ENCODE measurements around the gene TEX261. TPM values are rescaled to one million over a fixed set of nuclear protein-coding genes. Genes with fewer than 3 reads are reported as not detected.

Gene TEX261
- total and polyA plus RNA-seq, 7 experiments from 2014 or later, result 33.2 to 66.3 (median 44.4) TPM

GRCh38 chr2:70988726-70989648, 5.7 kb downstream of the TEX261 start:
- ATAC-seq, result no peak
- peak in 1 of 9 donors; percentile 18 for DNase-seq
- H3K4me3 ChIP-seq (ENCODE audit: low read length), result no peak overlapping the region
- H3K27ac Mint-ChIP-seq, result peak overlapping the region in 4 of 9 donors; percentile 8 to 84 (median 54)
- peaks cover 15 to 62% (median 27%) of the 10 kb centered on the region in 3 experiments for H3K36me3 ChIP-seq (ENCODE audit: control insufficient read depth in 2 of 3, insufficient read depth in 3 of 3, low read length in 3 of 3)
- POLR2A ChIA-PET, result interaction anchor here (1.0 kb wide), 1 partner anchor 11 kb away, joined by 3 read pairs; the partner anchor contains the start of gene ANKRD53
- H3K27me3 Mint-ChIP-seq, result no peaks in the 10 kb centered on the region
- no peaks in the 10 kb centered on the region for H3K27me3 ChIP-seq (ENCODE audit: control insufficient read depth in 2 of 2, insufficient read depth in 2 of 2, low read length in 2 of 2)
- H3K4me3 Mint-ChIP-seq, result no peak overlapping the region
- H3K4me1 ChIP-seq (ENCODE audit: control insufficient read depth in 2 of 2, insufficient read depth in 2 of 2, low read length in 2 of 2), result peaks cover 14% of the 10 kb centered on the region in 2 donors
- H3K9me3 Mint-ChIP-seq, result no peaks in the 10 kb centered on the region
- CTCF ChIA-PET, result interaction anchor here (1.7 kb wide), 1 partner anchor 9 kb away, joined by 5 read pairs; no protein-coding TSS in a partner anchor
- H3K27ac ChIP-seq (ENCODE audit: low read depth, low read length), result no peak overlapping the region
- H3K36me3 Mint-ChIP-seq, result peaks cover 0 to 43% (median 11%) of the 10 kb centered on the region in 5 donors
- peaks cover 26 to 50% (median 45%) of the 10 kb centered on the region in 7 donors for H3K4me1 Mint-ChIP-seq
- no peaks in the 10 kb centered on the region for H3K9me3 ChIP-seq (ENCODE audit: control insufficient read depth in 2 of 3, low read length in 3 of 3)
- intact Hi-C loops (cut with micrococcal nuclease), result no loop called here

GRCh38 chr2:70988151-70988550, 6.5 kb downstream of the TEX261 start:
- Mint-ChIP-seq H3K4me3 (no peak overlapping the region), H3K4me1 (peaks cover 20 to 41% (median 37%) of the 10 kb centered on the region in 7 donors), H3K9me3 (no peaks in the 10 kb centered on the region), H3K36me3 (peaks cover 0 to 41% (median 11%) of the 10 kb centered on the region in 5 donors), H3K27me3 (no peaks in the 10 kb centered on the region), H3K27ac (peak overlapping the region in 2 of 9 donors; percentile 70 to 84)
- DNase-seq (peak in 1 of 9 donors; percentile 8), ATAC-seq (no peak)
- no peak overlapping the region for H3K4me3 ChIP-seq (ENCODE audit: low read length)
- no peak overlapping the region for H3K27ac ChIP-seq (ENCODE audit: low read depth, low read length)
- H3K36me3 ChIP-seq (ENCODE audit: control insufficient read depth in 2 of 3, insufficient read depth in 3 of 3, low read length in 3 of 3), result peaks cover 15 to 62% (median 27%) of the 10 kb centered on the region in 3 experiments
- ChIA-PET CTCF (interaction anchor here (1.7 kb wide), 1 partner anchor 10 kb away, joined by 5 read pairs; no protein-coding TSS in a partner anchor), POLR2A (no interaction called here)
- H3K27me3 ChIP-seq (ENCODE audit: control insufficient read depth in 2 of 2, insufficient read depth in 2 of 2, low read length in 2 of 2), result no peaks in the 10 kb centered on the region
- H3K9me3 ChIP-seq (ENCODE audit: control insufficient read depth in 2 of 3, low read length in 3 of 3), result no peaks in the 10 kb centered on the region
- intact Hi-C loops (cut with micrococcal nuclease), result no loop called here
- H3K4me1 ChIP-seq (ENCODE audit: control insufficient read depth in 2 of 2, insufficient read depth in 2 of 2, low read length in 2 of 2), result peaks cover 5% of the 10 kb centered on the region in 2 donors

- ChIA-PET CTCF (no interaction called here), POLR2A (no interaction called here)
- Mint-ChIP-seq H3K27me3 (no peaks in the 10 kb centered on the region), H3K4me1 (peaks cover 15 to 36% (median 30%) of the 10 kb centered on the region in 7 donors), H3K9me3 (no peaks in the 10 kb centered on the region), H3K27ac (peak overlapping the region in 2 of 9 donors; percentile 11 to 70), H3K36me3 (peaks cover 0 to 39% (median 11%) of the 10 kb centered on the region in 5 donors), H3K4me3 (no peak overlapping the region)
- no peak for ATAC-seq
- H3K27me3 ChIP-seq (ENCODE audit: control insufficient read depth in 2 of 2, insufficient read depth in 2 of 2, low read length in 2 of 2), result no peaks in the 10 kb centered on the region
- no peaks in the 10 kb centered on the region for H3K4me1 ChIP-seq (ENCODE audit: control insufficient read depth in 2 of 2, insufficient read depth in 2 of 2, low read length in 2 of 2)
- no peaks in the 10 kb centered on the region for H3K9me3 ChIP-seq (ENCODE audit: control insufficient read depth in 2 of 3, low read length in 3 of 3)
- no peak for DNase-seq
- peaks cover 15 to 62% (median 27%) of the 10 kb centered on the region in 3 experiments for H3K36me3 ChIP-seq (ENCODE audit: control insufficient read depth in 2 of 3, insufficient read depth in 3 of 3, low read length in 3 of 3)
- H3K27ac ChIP-seq (ENCODE audit: low read depth, low read length), result no peak overlapping the region
- H3K4me3 ChIP-seq (ENCODE audit: low read length), result no peak overlapping the region
- intact Hi-C loops (cut with micrococcal nuclease), result no loop called here
These were observed 7.3 kb downstream of the TEX261 start for GRCh38 chr2:70987386-70987785.

DNA sequence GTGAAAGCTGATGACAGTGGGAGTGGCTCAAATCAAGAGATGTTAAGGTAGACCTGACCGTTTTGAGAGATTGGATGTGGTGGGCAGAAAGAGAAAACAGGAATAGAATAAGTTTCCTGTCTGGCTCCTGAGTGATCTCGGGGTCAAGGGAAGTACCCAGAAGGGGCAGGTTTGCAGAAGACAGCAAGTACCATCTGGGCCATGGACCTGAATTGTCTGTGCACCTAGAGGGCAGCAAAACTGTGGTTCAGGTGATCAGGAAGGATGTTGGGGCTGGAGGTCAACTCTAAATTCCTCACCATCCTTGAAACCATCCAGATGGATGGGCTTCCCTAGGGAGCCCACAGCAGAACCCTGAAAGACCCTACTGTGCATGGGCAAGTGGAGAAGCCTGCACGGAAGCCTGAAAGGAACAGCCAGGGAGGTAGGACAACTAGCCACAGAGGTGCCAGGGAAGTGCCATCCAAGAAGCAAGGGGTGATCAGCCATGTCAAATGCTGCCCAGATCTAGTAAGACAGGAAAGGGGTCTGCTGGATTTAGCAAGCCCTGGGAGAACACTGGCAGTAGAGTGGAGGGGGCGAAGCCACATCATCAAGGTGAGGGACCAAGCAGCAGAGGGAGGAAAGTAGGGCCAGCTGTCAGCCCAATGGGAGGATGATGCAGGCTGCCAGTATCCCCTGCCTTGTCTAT, 8.0 kb downstream of the TEX261 start:
- CTCF ChIA-PET, result no interaction called here
- Mint-ChIP-seq H3K36me3 (peaks cover 0 to 37% (median 10%) of the 10 kb centered on the region in 5 donors), H3K4me1 (peaks cover 11 to 30% (median 28%) of the 10 kb centered on the region in 7 donors), H3K4me3 (no peak overlapping the region), H3K27ac (peak overlapping the region in 4 of 9 donors; percentile 1 to 56 (median 8)), H3K27me3 (no peaks in the 10 kb centered on the region), H3K9me3 (no peaks in the 10 kb centered on the region)
- POLR2A ChIA-PET, result interaction anchor here (1.1 kb wide), 1 partner anchor 8 kb away, joined by 3 read pairs; the partner anchor contains the start of gene TEX261
- intact Hi-C loops (cut with micrococcal nuclease), result no loop called here
- Histone ChIP-seq H3K27ac (ENCODE audit: low read depth, low read length) (no peak overlapping the region), H3K27me3 (ENCODE audit: control insufficient read depth in 2 of 2, insufficient read depth in 2 of 2, low read length in 2 of 2) (no peaks in the 10 kb centered on the region), H3K4me3 (ENCODE audit: low read length) (no peak overlapping the region), H3K9me3 (ENCODE audit: control insufficient read depth in 2 of 3, low read length in 3 of 3) (no peaks in the 10 kb centered on the region), H3K36me3 (ENCODE audit: control insufficient read depth in 2 of 3, insufficient read depth in 3 of 3, low read length in 3 of 3) (peaks cover 15 to 59% (median 27%) of the 10 kb centered on the region in 3 experiments), H3K4me1 (ENCODE audit: control insufficient read depth in 2 of 2, insufficient read depth in 2 of 2, low read length in 2 of 2) (no peaks in the 10 kb centered on the region)
- peak in 1 of 9 donors; percentile 18 for DNase-seq
- no peak for ATAC-seq

GRCh38 chr2:70985956-70986355, 8.7 kb downstream of the TEX261 start:
- Histone ChIP-seq H3K27me3 (ENCODE audit: control insufficient read depth in 2 of 2, insufficient read depth in 2 of 2, low read length in 2 of 2) (no peaks in the 10 kb centered on the region), H3K4me3 (ENCODE audit: low read length) (no peak overlapping the region), H3K4me1 (ENCODE audit: control insufficient read depth in 2 of 2, insufficient read depth in 2 of 2, low read length in 2 of 2) (no peaks in the 10 kb centered on the region), H3K36me3 (ENCODE audit: control insufficient read depth in 2 of 3, insufficient read depth in 3 of 3, low read length in 3 of 3) (peaks cover 15 to 52% (median 27%) of the 10 kb centered on the region in 3 experiments), H3K27ac (ENCODE audit: low read depth, low read length) (no peak overlapping the region), H3K9me3 (ENCODE audit: control insufficient read depth in 2 of 3, low read length in 3 of 3) (no peaks in the 10 kb centered on the region)
- H3K9me3 Mint-ChIP-seq, result no peaks in the 10 kb centered on the region
- peaks cover 7 to 24% (median 22%) of the 10 kb centered on the region in 7 donors for H3K4me1 Mint-ChIP-seq
- peak overlapping the region in 6 of 9 donors; percentile 1 to 65 (median 40) for H3K27ac Mint-ChIP-seq
- intact Hi-C loops (cut with micrococcal nuclease), result loop anchor here (1.0 kb wide), 4 partner anchors 8 to 21 kb away; partner anchors contain the start of gene TEX261 (in 1 of the 2)
- DNase-seq (no peak), ATAC-seq (no peak)
- H3K27me3 Mint-ChIP-seq, result no peaks in the 10 kb centered on the region
- CTCF ChIA-PET, result interaction anchor here (0.7 to 1.4 kb wide), 2 partner anchors 23 to 83 kb away, joined by 3 to 4 read pairs; no protein-coding TSS in a partner anchor
- H3K4me3 Mint-ChIP-seq, result no peak overlapping the region
- POLR2A ChIA-PET, result interaction anchor here (1.1 kb wide), 1 partner anchor 9 kb away, joined by 3 read pairs; the partner anchor contains the start of gene TEX261
- peaks cover 0 to 32% (median 6%) of the 10 kb centered on the region in 5 donors for H3K36me3 Mint-ChIP-seq

DNA sequence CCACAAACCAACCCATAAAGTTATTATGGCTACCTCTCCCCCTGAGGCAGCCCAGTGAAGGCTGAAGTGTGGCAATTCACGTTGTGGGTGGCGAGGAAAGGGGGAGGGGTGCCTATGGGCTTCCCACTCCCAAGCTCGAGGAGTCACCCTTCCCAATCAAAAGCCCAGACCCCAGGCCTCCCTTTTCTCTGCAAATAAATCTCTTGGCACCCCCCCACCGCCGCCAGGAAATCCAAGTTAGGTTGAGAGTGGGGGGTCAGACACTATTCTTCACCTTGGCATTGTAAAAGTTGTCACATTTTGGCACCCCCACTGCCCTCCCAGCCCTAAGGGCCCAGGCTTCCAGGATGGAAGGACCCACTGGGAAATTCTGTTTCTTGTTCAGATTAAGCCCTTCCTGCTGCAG, 9.4 kb downstream of the TEX261 start:
- peaks cover 0 to 28% (median 6%) of the 10 kb centered on the region in 5 donors for H3K36me3 Mint-ChIP-seq
- H3K9me3 ChIP-seq (ENCODE audit: control insufficient read depth in 2 of 3, low read length in 3 of 3), result no peaks in the 10 kb centered on the region
- no peaks in the 10 kb centered on the region for H3K27me3 Mint-ChIP-seq
- ChIA-PET POLR2A (interaction anchor here (1.1 to 1.2 kb wide), 2 partner anchors 9 kb away, joined by 3 read pairs; partner anchors contain the start of gene TEX261), CTCF (interaction anchor here (0.7 to 2.1 kb wide), 3 partner anchors 10 to 23 kb away, joined by 3 to 24 read pairs (median 3); no protein-coding TSS in a partner anchor)
- no peak overlapping the region for H3K4me3 Mint-ChIP-seq
- no peak overlapping the region for H3K27ac ChIP-seq (ENCODE audit: low read depth, low read length)
- no peaks in the 10 kb centered on the region for H3K9me3 Mint-ChIP-seq
- ATAC-seq (no peak), DNase-seq (no peak)
- intact Hi-C loops (cut with micrococcal nuclease), result loop anchor here (1.0 kb wide), 4 partner anchors 9 to 20 kb away; partner anchors contain the start of gene TEX261 (in 1 of the 2)
- H3K27ac Mint-ChIP-seq, result peak overlapping the region in 3 of 9 donors; percentile 1 to 76 (median 65)
- H3K4me1 Mint-ChIP-seq, result peaks cover 7 to 22% (median 18%) of the 10 kb centered on the region in 7 donors
- no peaks in the 10 kb centered on the region for H3K4me1 ChIP-seq (ENCODE audit: control insufficient read depth in 2 of 2, insufficient read depth in 2 of 2, low read length in 2 of 2)
- no peak overlapping the region for H3K4me3 ChIP-seq (ENCODE audit: low read length)
- no peaks in the 10 kb centered on the region for H3K27me3 ChIP-seq (ENCODE audit: control insufficient read depth in 2 of 2, insufficient read depth in 2 of 2, low read length in 2 of 2)
- H3K36me3 ChIP-seq (ENCODE audit: control insufficient read depth in 2 of 3, insufficient read depth in 3 of 3, low read length in 3 of 3), result peaks cover 12 to 45% (median 27%) of the 10 kb centered on the region in 3 experiments
